Measurements from ENCODE around the gene CMIP.

The CMIP gene

DNA sequence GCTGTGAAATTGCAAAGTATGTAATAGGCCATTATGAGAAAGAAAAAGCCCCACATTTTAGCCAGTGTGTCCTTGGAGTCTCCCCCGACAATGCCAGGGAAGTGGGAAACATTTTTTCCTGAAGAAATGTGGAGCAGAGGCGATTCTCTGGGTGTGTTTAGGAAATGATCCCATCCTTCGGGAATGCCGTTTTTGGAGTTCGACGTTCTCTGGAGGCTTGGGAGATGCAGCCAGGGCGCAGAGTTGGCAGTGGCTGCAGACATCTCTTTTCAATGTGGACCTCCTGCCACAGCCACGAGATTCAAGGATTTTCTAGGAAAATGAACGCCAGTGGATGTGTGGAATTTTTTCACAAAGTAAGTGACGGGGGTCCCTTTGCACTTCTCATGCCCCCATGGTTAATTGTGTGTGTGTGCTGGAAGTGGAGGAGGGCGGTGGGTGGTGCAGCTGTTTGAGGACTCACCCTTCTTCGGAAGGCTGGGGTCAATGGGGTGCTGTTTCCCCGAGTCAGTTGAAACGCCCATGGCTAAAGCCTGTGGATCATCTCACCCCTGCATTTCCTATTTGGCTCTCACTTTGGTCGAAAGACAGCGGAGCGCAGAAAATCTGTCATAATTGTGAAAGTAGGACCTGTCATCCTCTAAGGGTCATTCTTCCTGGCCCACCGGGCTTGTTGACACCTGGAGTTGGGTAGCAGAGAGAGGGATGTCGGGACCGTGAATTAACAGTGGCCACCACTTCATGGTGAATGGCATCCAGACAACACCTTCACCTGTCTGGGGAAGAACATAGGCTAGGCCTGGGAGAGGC is 73.2 kb downstream of the CMIP start:
- H2BK15ac ChIP-seq (ENCODE audit: low read depth, poor library complexity, severe bottlenecking): peak overlapping the region; percentile 38
- no peaks in the 10 kb centered on the region for H3K27me3 ChIP-seq (ENCODE audit: control insufficient read depth in 1 of 2, insufficient read depth in 1 of 2, low read length in 2 of 2)
- H3K18ac ChIP-seq (ENCODE audit: low read depth in 1 of 2, low read length in 2 of 2): peak overlapping the region; percentile 28 to 44
- H3K4ac ChIP-seq (ENCODE audit: low read depth in 1 of 2, low read length in 2 of 2): peak overlapping the region in 1 of 2 experiments; percentile 4
- H2BK12ac ChIP-seq (ENCODE audit: low read length in 2 of 2): peak overlapping the region; percentile 1 to 51
- H2AFZ ChIP-seq (ENCODE audit: low read depth, low read length): peak overlapping the region; percentile 3
- no peak overlapping the region for H3K4me3 ChIP-seq (ENCODE audit: insufficient read depth in 1 of 2, low read depth in 1 of 2, low read length in 2 of 2)
- no peak overlapping the region for H3K4me2 ChIP-seq (ENCODE audit: low read length, poor library complexity, severe bottlenecking)
- WGBS: 56% methylated on average over 18 of the region's 20 CpGs
- peak; percentile 52 for DNase-seq
- no peak overlapping the region for H2BK120ac ChIP-seq (ENCODE audit: low read depth, low read length)
- peaks cover 59% of the 10 kb centered on the region for H3K79me1 ChIP-seq (replicated peaks; ENCODE audit: low read length, poor library complexity, severe bottlenecking)
- no peak overlapping the region for H2BK5ac ChIP-seq (ENCODE audit: low read depth, low read length, poor library complexity, severe bottlenecking)
- peak overlapping the region; percentile 38 for H2AK5ac ChIP-seq (ENCODE audit: low read length, severe bottlenecking)
- no peak overlapping the region for H3K27ac ChIP-seq (ENCODE audit: low read length, poor library complexity, severe bottlenecking)
- H3K9ac ChIP-seq (ENCODE audit: low read length): peak overlapping the region; percentile 46
- H3K23ac ChIP-seq (ENCODE audit: low read length in 2 of 2): no peak overlapping the region
- peaks cover 26% of the 10 kb centered on the region for H3K4me1 ChIP-seq (ENCODE audit: control insufficient read depth, insufficient read depth, low read depth, low read length)
- H3K36me3 ChIP-seq (ENCODE audit: control insufficient read depth in 1 of 2, insufficient read depth in 2 of 2, low read depth in 1 of 2, low read length in 2 of 2): peaks cover 0 to 22% of the 10 kb centered on the region in 2 experiments
- no peaks in the 10 kb centered on the region for H3K9me3 ChIP-seq (ENCODE audit: control insufficient read depth, low read length)
- H4K91ac ChIP-seq (ENCODE audit: low read length): peak overlapping the region; percentile 90
- peak overlapping the region in 1 of 2 experiments; percentile 48 for H3K14ac ChIP-seq (ENCODE audit: low read length in 2 of 2)
- H4K8ac ChIP-seq (ENCODE audit: low read length): peak overlapping the region; percentile 96

DNA sequence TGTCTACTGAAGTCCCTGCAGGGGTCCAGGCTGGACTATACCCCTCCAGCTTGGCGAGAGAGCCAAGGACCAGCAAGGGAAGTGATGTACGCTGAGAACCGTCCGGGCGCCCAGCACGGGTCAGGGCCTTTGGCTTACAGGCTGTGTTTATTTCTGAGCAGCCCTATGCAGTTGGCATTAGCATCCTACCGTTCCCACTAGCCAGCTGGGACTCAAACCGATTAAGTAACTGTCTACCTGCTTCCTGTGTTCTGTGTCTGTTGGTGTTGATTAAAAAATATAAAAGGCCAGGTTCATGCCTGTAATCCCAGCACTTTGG is 73.8 kb downstream of the CMIP start:
- H3K4me3 ChIP-seq (ENCODE audit: insufficient read depth in 1 of 2, low read depth in 1 of 2, low read length in 2 of 2): no peak overlapping the region
- no peak overlapping the region for H3K4me2 ChIP-seq (ENCODE audit: low read length, poor library complexity, severe bottlenecking)
- H3K4me1 ChIP-seq (ENCODE audit: control insufficient read depth, insufficient read depth, low read depth, low read length): peaks cover 25% of the 10 kb centered on the region
- peak overlapping the region in 1 of 2 experiments; percentile 4 for H3K4ac ChIP-seq (ENCODE audit: low read depth in 1 of 2, low read length in 2 of 2)
- no peak overlapping the region for H2AFZ ChIP-seq (ENCODE audit: low read depth, low read length)
- H3K27me3 ChIP-seq (ENCODE audit: control insufficient read depth in 1 of 2, insufficient read depth in 1 of 2, low read length in 2 of 2): no peaks in the 10 kb centered on the region
- peak overlapping the region; percentile 38 for H2BK15ac ChIP-seq (ENCODE audit: low read depth, poor library complexity, severe bottlenecking)
- no peak overlapping the region for H3K23ac ChIP-seq (ENCODE audit: low read length in 2 of 2)
- no peak for DNase-seq
- WGBS: 94% methylated on average over 8 of the region's 8 CpGs
- no peaks in the 10 kb centered on the region for H3K9me3 ChIP-seq (ENCODE audit: control insufficient read depth, low read length)
- H3K79me1 ChIP-seq (replicated peaks; ENCODE audit: low read length, poor library complexity, severe bottlenecking): peaks cover 56% of the 10 kb centered on the region
- H2BK5ac ChIP-seq (ENCODE audit: low read depth, low read length, poor library complexity, severe bottlenecking): no peak overlapping the region
- peak overlapping the region; percentile 96 for H4K8ac ChIP-seq (ENCODE audit: low read length)
- H4K91ac ChIP-seq (ENCODE audit: low read length): peak overlapping the region; percentile 90
- peak overlapping the region; percentile 38 for H2AK5ac ChIP-seq (ENCODE audit: low read length, severe bottlenecking)
- H3K14ac ChIP-seq (ENCODE audit: low read length in 2 of 2): peak overlapping the region in 1 of 2 experiments; percentile 48
- H3K27ac ChIP-seq (ENCODE audit: low read length, poor library complexity, severe bottlenecking): no peak overlapping the region
- H3K9ac ChIP-seq (ENCODE audit: low read length): no peak overlapping the region
- H2BK12ac ChIP-seq (ENCODE audit: low read length in 2 of 2): peak overlapping the region; percentile 1 to 51
- H2BK120ac ChIP-seq (ENCODE audit: low read depth, low read length): no peak overlapping the region
- peaks cover 0 to 21% of the 10 kb centered on the region in 2 experiments for H3K36me3 ChIP-seq (ENCODE audit: control insufficient read depth in 1 of 2, insufficient read depth in 2 of 2, low read depth in 1 of 2, low read length in 2 of 2)
- H3K18ac ChIP-seq (ENCODE audit: low read depth in 1 of 2, low read length in 2 of 2): peak overlapping the region; percentile 19 to 44

DNA sequence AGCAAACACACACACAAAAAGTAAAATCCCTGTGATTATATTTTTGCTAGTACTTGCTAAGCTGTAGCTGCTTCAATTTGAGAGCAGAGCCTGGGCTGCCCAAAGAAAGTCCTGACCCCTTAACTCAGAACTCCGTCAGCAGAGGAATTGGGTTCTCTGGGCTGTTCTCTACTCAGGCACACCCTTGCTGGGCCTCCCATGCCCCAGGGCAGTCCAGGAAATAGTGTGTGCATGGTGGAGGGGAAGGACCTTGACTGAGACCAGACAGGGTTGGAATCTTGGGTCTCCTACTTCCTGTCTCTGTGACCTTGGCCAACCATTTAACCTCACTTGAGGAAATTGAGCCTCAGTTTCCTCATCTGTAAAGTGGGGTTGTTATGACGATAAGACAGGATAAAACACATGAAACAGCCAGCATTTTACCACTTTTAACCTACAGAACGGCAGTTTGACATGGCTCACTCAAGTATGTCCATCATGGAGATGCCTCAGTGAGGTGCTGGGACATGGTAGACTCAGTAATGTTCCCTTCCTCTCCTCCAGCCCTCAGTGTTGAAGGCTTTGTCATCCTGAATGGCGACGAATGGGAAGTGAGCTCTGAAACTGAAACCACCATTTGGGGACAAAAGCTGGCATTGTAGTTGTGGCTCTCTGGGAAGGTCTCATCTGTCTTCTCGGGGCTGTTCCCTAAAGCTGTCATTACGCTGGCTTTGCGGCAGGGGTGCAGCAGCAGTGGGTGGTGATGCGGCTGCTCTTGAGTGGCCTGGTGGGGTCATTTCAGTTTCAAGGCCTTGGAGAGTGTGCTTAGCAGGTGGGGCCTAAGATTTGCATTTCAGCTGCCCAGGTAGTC is 74.9 kb downstream of the CMIP start:
- Histone ChIP-seq H3K36me3 (ENCODE audit: control insufficient read depth in 1 of 2, insufficient read depth in 2 of 2, low read depth in 1 of 2, low read length in 2 of 2) (peaks cover 0 to 21% of the 10 kb centered on the region in 2 experiments), H3K14ac (ENCODE audit: low read length in 2 of 2) (no peak overlapping the region), H2BK12ac (ENCODE audit: low read length in 2 of 2) (no peak overlapping the region), H3K4me2 (ENCODE audit: low read length, poor library complexity, severe bottlenecking) (no peak overlapping the region), H3K23ac (ENCODE audit: low read length in 2 of 2) (no peak overlapping the region), H4K8ac (ENCODE audit: low read length) (peak overlapping the region; percentile 35), H2AK5ac (ENCODE audit: low read length, severe bottlenecking) (no peak overlapping the region), H2BK15ac (ENCODE audit: low read depth, poor library complexity, severe bottlenecking) (peak overlapping the region; percentile 34), H3K9me3 (ENCODE audit: control insufficient read depth, low read length) (no peaks in the 10 kb centered on the region), H3K4me3 (ENCODE audit: insufficient read depth in 1 of 2, low read depth in 1 of 2, low read length in 2 of 2) (no peak overlapping the region), H3K79me1 (replicated peaks; ENCODE audit: low read length, poor library complexity, severe bottlenecking) (peaks cover 58% of the 10 kb centered on the region), H2AFZ (ENCODE audit: low read depth, low read length) (no peak overlapping the region), H3K4ac (ENCODE audit: low read depth in 1 of 2, low read length in 2 of 2) (no peak overlapping the region), H3K27ac (ENCODE audit: low read length, poor library complexity, severe bottlenecking) (no peak overlapping the region), H3K18ac (ENCODE audit: low read depth in 1 of 2, low read length in 2 of 2) (no peak overlapping the region), H2BK120ac (ENCODE audit: low read depth, low read length) (no peak overlapping the region), H2BK5ac (ENCODE audit: low read depth, low read length, poor library complexity, severe bottlenecking) (no peak overlapping the region), H3K4me1 (ENCODE audit: control insufficient read depth, insufficient read depth, low read depth, low read length) (peaks cover 20% of the 10 kb centered on the region), H3K27me3 (ENCODE audit: control insufficient read depth in 1 of 2, insufficient read depth in 1 of 2, low read length in 2 of 2) (no peaks in the 10 kb centered on the region), H3K9ac (ENCODE audit: low read length) (no peak overlapping the region), H4K91ac (ENCODE audit: low read length) (no peak overlapping the region)
- DNase-seq: no peak
- 93% methylated on average over 9 of the region's 9 CpGs for WGBS

DNA sequence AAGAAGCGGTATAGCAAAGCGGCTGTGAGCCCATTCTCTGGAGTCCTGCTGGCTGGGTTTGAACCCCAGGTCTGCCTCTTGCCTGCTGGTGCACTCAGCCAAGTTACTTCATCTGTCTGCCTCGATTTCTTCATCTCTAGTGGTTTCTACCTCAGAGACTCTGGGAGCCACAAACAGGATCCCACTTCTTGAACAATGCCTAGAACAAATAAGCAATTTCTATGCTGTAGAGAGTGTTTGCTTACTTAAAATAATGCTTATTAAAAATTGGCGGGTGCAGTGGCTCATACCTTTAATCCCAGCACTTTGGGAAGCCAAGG is 75.5 kb downstream of the CMIP start:
- H3K4me2 ChIP-seq (ENCODE audit: low read length, poor library complexity, severe bottlenecking): no peak overlapping the region
- no peak overlapping the region for H2BK12ac ChIP-seq (ENCODE audit: low read length in 2 of 2)
- H3K27ac ChIP-seq (ENCODE audit: low read length, poor library complexity, severe bottlenecking): no peak overlapping the region
- 99% methylated on average over 3 of the region's 4 CpGs for WGBS
- H3K4me1 ChIP-seq (ENCODE audit: control insufficient read depth, insufficient read depth, low read depth, low read length): peaks cover 16% of the 10 kb centered on the region
- H3K23ac ChIP-seq (ENCODE audit: low read length in 2 of 2): no peak overlapping the region
- H3K36me3 ChIP-seq (ENCODE audit: control insufficient read depth in 1 of 2, insufficient read depth in 2 of 2, low read depth in 1 of 2, low read length in 2 of 2): peaks cover 0 to 16% of the 10 kb centered on the region in 2 experiments
- no peak overlapping the region for H2BK5ac ChIP-seq (ENCODE audit: low read depth, low read length, poor library complexity, severe bottlenecking)
- no peak overlapping the region for H3K14ac ChIP-seq (ENCODE audit: low read length in 2 of 2)
- DNase-seq: no peak
- H3K79me1 ChIP-seq (replicated peaks; ENCODE audit: low read length, poor library complexity, severe bottlenecking): peaks cover 53% of the 10 kb centered on the region
- H2AFZ ChIP-seq (ENCODE audit: low read depth, low read length): no peak overlapping the region
- no peaks in the 10 kb centered on the region for H3K9me3 ChIP-seq (ENCODE audit: control insufficient read depth, low read length)
- no peak overlapping the region for H4K8ac ChIP-seq (ENCODE audit: low read length)
- no peak overlapping the region for H3K9ac ChIP-seq (ENCODE audit: low read length)
- no peak overlapping the region for H3K4ac ChIP-seq (ENCODE audit: low read depth in 1 of 2, low read length in 2 of 2)
- no peak overlapping the region for H2BK120ac ChIP-seq (ENCODE audit: low read depth, low read length)
- no peak overlapping the region for H4K91ac ChIP-seq (ENCODE audit: low read length)
- no peak overlapping the region for H3K4me3 ChIP-seq (ENCODE audit: insufficient read depth in 1 of 2, low read depth in 1 of 2, low read length in 2 of 2)
- no peaks in the 10 kb centered on the region for H3K27me3 ChIP-seq (ENCODE audit: control insufficient read depth in 1 of 2, insufficient read depth in 1 of 2, low read length in 2 of 2)
- H2BK15ac ChIP-seq (ENCODE audit: low read depth, poor library complexity, severe bottlenecking): peak overlapping the region; percentile 34
- H3K18ac ChIP-seq (ENCODE audit: low read depth in 1 of 2, low read length in 2 of 2): no peak overlapping the region
- H2AK5ac ChIP-seq (ENCODE audit: low read length, severe bottlenecking): no peak overlapping the region
